Measurements from ENCODE around the gene ZXDC. TPM values are rescaled to one million over a fixed set of nuclear protein-coding genes. Genes with fewer than 3 reads are reported as not detected.

ZXDC gene
- total RNA-seq, 4 donors from 2014 or later: 40.5 to 97.5 (median 61.2) TPM

DNA sequence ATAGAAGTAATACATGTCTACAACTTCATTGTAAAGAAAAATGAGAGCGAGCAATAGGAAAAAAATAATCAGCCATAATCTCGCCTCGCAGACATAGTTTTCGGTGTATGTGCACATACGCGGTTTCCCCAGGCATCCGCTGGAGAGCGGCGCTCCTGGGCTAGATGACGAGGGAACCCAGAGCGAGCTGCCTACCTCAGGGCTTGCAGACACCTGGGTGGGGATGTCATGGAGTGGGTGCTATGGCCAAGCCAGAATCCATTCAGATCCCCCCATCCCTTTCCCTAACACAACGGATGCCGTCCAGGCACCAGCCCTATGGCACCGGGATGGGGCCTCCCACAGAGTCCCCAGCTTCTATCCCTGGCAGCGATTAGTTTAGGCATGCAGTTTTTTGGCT, 85.5 kb downstream of the ZXDC start:
- no peaks in the 10 kb centered on the region for H3K36me3 ChIP-seq
- H3K4me1 ChIP-seq: peaks cover 20% of the 10 kb centered on the region
- H3K9me3 ChIP-seq: no peaks in the 10 kb centered on the region
- H3K4me3 ChIP-seq: no peak overlapping the region
- no peak overlapping the region for H3K27ac ChIP-seq
- TF ChIP-seq POLR2AphosphoS5 (IDR thresholded peaks at IDR 0.05) (no peak), CTCF (IDR thresholded peaks at IDR 0.05) (no peak), EP300 (IDR thresholded peaks at IDR 0.05) (no peak), POLR2A (IDR thresholded peaks at IDR 0.05) (no peak)
- H3K27me3 ChIP-seq: peaks cover 25% of the 10 kb centered on the region
- 80% methylated on average over 15 of the region's 15 CpGs for WGBS
- peak in 1 of 2 donors; percentile 57 for DNase-seq (ENCODE audit: low spot score in 2 of 2)

DNA sequence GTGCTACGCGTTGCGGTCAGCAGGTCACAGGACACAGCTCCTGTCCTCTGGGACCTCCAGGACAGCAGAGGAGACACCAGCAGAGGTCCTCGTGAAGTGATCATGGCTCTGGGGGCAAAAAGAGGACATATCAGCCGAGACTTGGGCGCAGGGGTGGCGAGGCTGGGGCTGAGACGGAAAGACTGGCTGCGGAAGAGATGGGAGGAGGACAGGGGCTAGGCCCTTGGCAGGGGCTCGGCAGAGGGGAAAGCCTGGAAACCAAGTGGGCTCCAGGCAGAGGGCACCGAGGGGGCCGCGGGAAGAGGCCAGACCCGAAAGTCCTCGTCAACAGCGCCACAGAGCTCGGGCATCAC, 85.9 kb downstream of the ZXDC start:
- DNase-seq (ENCODE audit: low spot score in 2 of 2): no peak
- no peak overlapping the region for H3K4me3 ChIP-seq
- peaks cover 16% of the 10 kb centered on the region for H3K4me1 ChIP-seq
- TF ChIP-seq POLR2AphosphoS5 (IDR thresholded peaks at IDR 0.05): no peak
- TF ChIP-seq POLR2A (IDR thresholded peaks at IDR 0.05): no peak
- no peak for TF ChIP-seq EP300 (IDR thresholded peaks at IDR 0.05)
- no peak for TF ChIP-seq CTCF (IDR thresholded peaks at IDR 0.05)
- H3K27me3 ChIP-seq: peaks cover 21% of the 10 kb centered on the region
- H3K27ac ChIP-seq: no peak overlapping the region
- no peaks in the 10 kb centered on the region for H3K36me3 ChIP-seq
- 68% methylated on average over 17 of the region's 17 CpGs for WGBS
- H3K9me3 ChIP-seq: no peaks in the 10 kb centered on the region

DNA sequence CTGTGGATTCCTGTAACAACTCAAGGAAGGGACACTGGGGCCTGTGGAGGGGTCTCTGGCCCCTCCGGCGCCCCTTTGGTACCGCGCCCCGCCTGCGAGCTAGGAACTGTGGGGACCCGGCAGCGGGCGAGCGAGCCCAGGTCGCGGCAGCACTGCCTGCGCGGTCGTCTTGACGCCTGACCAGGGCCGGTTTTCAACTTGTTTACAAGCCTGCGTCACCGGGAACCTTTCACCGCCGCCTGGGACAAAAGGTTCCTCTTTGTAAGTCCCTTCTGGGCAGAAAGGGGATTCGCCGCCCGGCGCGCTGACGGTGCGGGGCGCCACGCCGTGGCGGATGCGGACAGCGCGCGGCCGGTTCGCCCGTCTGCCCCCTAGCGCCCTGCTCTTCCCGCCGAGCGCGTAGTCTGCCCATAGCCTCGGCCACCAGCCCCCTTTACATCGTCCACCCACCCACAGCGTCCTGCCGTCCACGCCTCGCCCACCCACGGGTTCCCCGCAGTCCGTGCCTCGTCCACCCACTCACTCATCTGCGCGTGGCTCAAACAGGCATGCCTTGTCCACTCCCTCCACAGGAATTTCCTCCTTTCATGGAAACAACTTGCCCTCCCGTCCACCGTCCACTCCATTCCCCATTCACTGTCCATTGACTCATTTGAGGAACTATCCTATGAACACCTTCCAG, 86.4 kb downstream of the ZXDC start:
- DNase-seq (ENCODE audit: low spot score in 2 of 2): peak; percentile 96 to 97
- H3K4me1 ChIP-seq: peaks cover 12% of the 10 kb centered on the region
- peak; percentile 81 for TF ChIP-seq EP300 (IDR thresholded peaks at IDR 0.05)
- TF ChIP-seq POLR2AphosphoS5 (IDR thresholded peaks at IDR 0.05): peak in 2 of 3 donors; percentile 52 to 61
- TF ChIP-seq CTCF (IDR thresholded peaks at IDR 0.05): peak; percentile 92 to 97
- TF ChIP-seq POLR2A (IDR thresholded peaks at IDR 0.05): peak in 1 of 2 donors; percentile 41
- peak overlapping the region; percentile 49 for H3K4me3 ChIP-seq
- peaks cover 16% of the 10 kb centered on the region for H3K27me3 ChIP-seq
- 1% methylated on average over 56 of the region's 58 CpGs for WGBS
- peak overlapping the region; percentile 82 for H3K27ac ChIP-seq
- no peaks in the 10 kb centered on the region for H3K9me3 ChIP-seq
- H3K36me3 ChIP-seq: no peaks in the 10 kb centered on the region

Other genes with a start within 250 kb of the ZXDC start
- 10 to 100 TPM in 3 of 4 donors, 1 to 10 TPM in 1; 7.3 to 19.2 (median 14.3) TPM for gene KLF15, start 118.5 kb downstream of the ZXDC start, total RNA-seq
- gene CFAP100, start 81.0 kb downstream of the ZXDC start, total RNA-seq: not detected
- gene UROC1, start 41.9 kb upstream of the ZXDC start, total RNA-seq: not detected
- gene CHST13, start 48.3 kb upstream of the ZXDC start, total RNA-seq: not detected
- not detected for gene C3orf22, start 83.0 kb upstream of the ZXDC start, total RNA-seq
- gene TXNRD3, start 179.2 kb upstream of the ZXDC start, total RNA-seq: 10 to 100 TPM in 2 of 4 donors, 1 to 10 TPM in 2; 7.4 to 14.0 (median 11.3) TPM
- 10 to 100 TPM; 13.4 to 22.0 (median 16.1) TPM for gene CHCHD6, start 228.3 kb upstream of the ZXDC start, total RNA-seq

Data from suprapubic skin (tissue), 4 donors.